Activated CD4-positive, alpha-beta T cell treated with anti-CD3 and anti-CD28 coated beads for 24 hours (primary cell): ENCODE results near the gene NEMP1.
"Not testable (repeated sequence)": the region's sequence is repeated elsewhere in the genome, so short reads cannot be mapped to it uniquely, and the experiment has no call there.

ENCODE experiments used
- DNase-seq, 2 donors: peaks; one replicate each; pipeline ENCODE4 v3.0.0-alpha.2; 2020; ENCODE audit warnings: low read depth in 2 of 2

Gene NEMP1

GRCh38 chr12:57091638-57092528, 13.3 kb upstream of the NEMP1 start:
- no peak for DNase-seq

- DNase-seq: no peak
Measured at GRCh38 chr12:57090924-57091637, 12.5 kb upstream of the NEMP1 start.

- no peak for DNase-seq
Measured at GRCh38 chr12:57090490-57090889, 11.9 kb upstream of the NEMP1 start.

GRCh38 chr12:57089271-57090245, 11.0 kb upstream of the NEMP1 start:
- peak in 1 of 2 donors; percentile 26 for DNase-seq

GRCh38 chr12:57088354-57089270, 10.0 kb upstream of the NEMP1 start, which contains the start of gene NAB2:
NAB2 (plus strand) TSS chr12:57089114; CDS start chr12:57089272, 158 bp downstream.
- peak; percentile 77 to 88 for DNase-seq

GRCh38 chr12:57087691-57088353, 9.2 kb upstream of the NEMP1 start:
- DNase-seq: peak; percentile 69 to 80

GRCh38 chr12:57087010-57087690, 8.6 kb upstream of the NEMP1 start:
- peak; percentile 92 to 95 for DNase-seq

GRCh38 chr12:57086493-57087009, 8.0 kb upstream of the NEMP1 start:
- DNase-seq: peak in 1 of 2 donors; percentile 37

GRCh38 chr12:57085999-57086492, 7.5 kb upstream of the NEMP1 start:
- peak in 1 of 2 donors; percentile 43 for DNase-seq

- no peak for DNase-seq
Measured at GRCh38 chr12:57080855-57081254, 2.3 kb upstream of the NEMP1 start.

GRCh38 chr12:57079821-57080220, 1.2 kb upstream of the NEMP1 start:
- DNase-seq: no peak

GRCh38 chr12:57073566-57074450, 4.8 kb downstream of the NEMP1 start:
- not testable (repeated sequence) for DNase-seq

- DNase-seq: no peak
Measured at GRCh38 chr12:57072661-57073060, 5.9 kb downstream of the NEMP1 start.

- DNase-seq: no peak
Measured at GRCh38 chr12:57069523-57069922, 9.1 kb downstream of the NEMP1 start.

- DNase-seq: no peak
Measured at GRCh38 chr12:57066245-57066644, 12.3 kb downstream of the NEMP1 start.

- peak in 1 of 2 donors; percentile 35 for DNase-seq
Measured at GRCh38 chr12:57063991-57064685, 14.5 kb downstream of the NEMP1 start.

GRCh38 chr12:57058454-57058853, 20.1 kb downstream of the NEMP1 start:
- no peak for DNase-seq
